SK-MEL-5 (cell line): ENCODE data around the gene HINT1. TPM values are rescaled to one million over a fixed set of nuclear protein-coding genes. Genes with fewer than 3 reads are reported as not detected.
"Not testable (repeated sequence)": the region's sequence is repeated elsewhere in the genome, so short reads cannot be mapped to it uniquely, and the experiment has no call there.

Source experiments
- DNase-seq: peaks from one replicate; pipeline ENCODE4 v3.0.0-alpha.2; 2016; ENCODE audit warnings: low read depth, low spot score
- in situ Hi-C: cut with HindIII; loops from 2 replicates; pipeline ENCODE4 v1.10.0; 2016; ENCODE audit warnings: low sequenced_read_pairs, high pct_unique_total_duplicates, low pct_unique_long_range_greater_than_20kb
- polyA plus RNA-seq, 2 experiments: library from polyadenylated mRNA; depleted of rRNA; stranded (reverse); fragments of >200 nt; gene quantifications; 2 replicates each; pipeline ENCODE4 v1.2.3, GENCODE V29; 2015
- total RNA-seq: library from RNA; depleted of rRNA; stranded (reverse); fragments of >200 nt; shearing (Covaris generic); gene quantifications from 2 replicates; pipeline ENCODE4 v1.2.3, GENCODE V29; 2014; rRNA removed

HINT1 gene
- total RNA-seq: 188 and 229 TPM in 2 replicates
- polyA plus RNA-seq (2015; cell fraction: cytosol; rRNA removed): 216 and 259 TPM in 2 replicates
- polyA plus RNA-seq (2015; cell fraction: nucleus; rRNA removed): 87.6 and 98.2 TPM in 2 replicates

- DNase-seq: peak; percentile 92
- in situ Hi-C loops: no loop called here
Observed at GRCh38 chr5:131165119-131165727, at the start of gene HINT1. HINT1 (minus strand) TSS chr5:131165256; CDS start chr5:131165205, 51 bp downstream.

- in situ Hi-C loops: no loop called here
- no peak for DNase-seq
Observed at GRCh38 chr5:131214609-131215227, 49.7 kb upstream of the HINT1 start.

- no peak for DNase-seq
- in situ Hi-C loops: no loop called here
Observed at GRCh38 chr5:131212471-131213021, 47.5 kb upstream of the HINT1 start.

GRCh38 chr5:131211669-131212068 lies 46.6 kb upstream of the HINT1 start:
- in situ Hi-C loops: no loop called here
- no peak for DNase-seq

GRCh38 chr5:131210151-131210510 lies 45.1 kb upstream of the HINT1 start:
- in situ Hi-C loops: no loop called here
- no peak for DNase-seq

DNA sequence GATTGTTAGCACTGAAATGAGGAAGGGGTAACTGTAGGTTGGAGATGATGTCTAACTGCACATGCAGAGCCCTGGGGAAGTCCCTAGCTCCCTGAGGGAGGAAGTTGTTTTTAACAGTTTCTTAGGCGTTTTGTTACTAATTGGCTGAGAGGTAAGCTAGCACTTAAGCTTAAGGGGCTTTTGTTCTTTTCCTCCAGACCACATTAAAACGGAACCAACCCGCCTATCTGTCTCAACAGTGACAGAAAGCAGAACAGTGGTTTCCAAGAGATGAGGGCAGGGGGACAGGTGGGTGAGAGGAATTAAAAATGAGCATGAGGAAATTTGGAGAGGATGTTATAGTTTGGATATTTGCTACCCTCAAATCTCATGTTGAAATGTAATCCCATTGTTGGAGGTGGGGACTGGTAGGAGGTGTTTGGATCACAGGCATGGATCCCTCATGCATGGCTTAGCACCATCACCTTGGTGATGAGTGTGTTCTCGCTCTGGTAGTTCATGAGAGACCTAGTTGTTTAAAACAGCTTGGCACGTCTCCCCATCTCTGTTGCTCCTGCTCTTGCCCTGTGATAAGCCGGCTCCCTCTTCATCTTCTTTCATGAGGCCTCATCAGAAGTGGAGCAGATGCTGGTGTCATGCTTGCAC lies 44.6 kb upstream of the HINT1 start:
- in situ Hi-C loops: no loop called here
- DNase-seq: no peak

DNA sequence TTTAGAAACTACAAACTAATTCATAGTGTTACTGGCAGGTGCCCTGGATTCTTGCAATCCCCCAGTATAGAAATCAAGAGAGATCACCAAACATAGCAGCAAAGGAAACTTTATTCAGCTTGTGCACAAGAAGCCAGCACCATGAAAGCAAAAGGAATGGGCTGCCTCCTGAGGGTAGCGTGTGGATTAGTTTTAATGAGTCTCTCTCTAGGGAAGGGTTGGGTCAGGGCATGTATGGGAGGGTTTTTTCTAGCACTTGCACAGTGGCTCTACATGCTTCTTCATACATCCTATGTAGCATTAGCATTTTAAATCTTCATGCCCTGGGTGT lies 44.1 kb upstream of the HINT1 start:
- in situ Hi-C loops: no loop called here
- no peak for DNase-seq

DNA sequence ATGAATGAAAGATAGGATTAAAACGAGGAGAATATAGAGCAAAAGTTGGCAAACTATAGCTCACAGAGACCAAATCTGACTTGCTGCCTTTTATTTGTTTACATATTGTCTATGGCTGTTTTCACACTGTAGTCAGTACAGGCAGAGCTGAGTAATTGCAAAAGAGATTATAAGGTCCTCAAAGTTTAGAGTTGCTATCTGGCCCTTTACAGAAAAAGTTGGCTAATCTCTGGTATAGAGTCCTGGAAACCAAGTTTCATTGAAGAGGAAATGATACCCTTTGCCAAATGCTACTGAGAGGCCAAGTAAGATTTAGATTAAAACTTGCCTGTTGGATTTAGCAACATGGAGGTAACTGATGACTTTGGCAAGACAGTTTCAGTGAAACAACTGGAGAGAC lies 41.7 kb upstream of the HINT1 start:
- in situ Hi-C loops: no loop called here

GRCh38 chr5:131206061-131206460 lies 41.0 kb upstream of the HINT1 start:
- no peak for DNase-seq
- in situ Hi-C loops: no loop called here

More for the DNA sequence above, 41.7 kb upstream of the HINT1 start:
- DNase-seq: no peak

DNA sequence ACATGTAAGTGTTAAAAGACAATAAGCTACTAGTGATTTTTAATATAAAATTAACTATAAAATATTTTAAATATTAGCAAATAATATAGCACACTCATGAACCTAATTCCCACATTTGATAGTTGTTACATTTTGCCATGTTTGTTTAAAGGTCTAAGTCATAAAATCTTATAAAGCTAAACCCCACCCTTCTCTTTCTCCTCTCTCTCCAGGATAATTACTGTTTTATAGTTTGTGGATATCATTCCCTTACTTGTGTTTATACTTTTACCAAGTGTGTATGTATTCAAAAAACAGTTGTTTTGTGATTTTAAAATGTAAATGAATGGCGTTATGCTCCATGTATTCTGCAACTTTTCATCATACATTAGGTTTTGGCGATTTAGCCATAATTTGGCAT lies 39.9 kb upstream of the HINT1 start:
- DNase-seq: no peak
- in situ Hi-C loops: no loop called here

GRCh38 chr5:131200560-131200959 lies 35.5 kb upstream of the HINT1 start:
- in situ Hi-C loops: no loop called here
- DNase-seq: no peak

DNA sequence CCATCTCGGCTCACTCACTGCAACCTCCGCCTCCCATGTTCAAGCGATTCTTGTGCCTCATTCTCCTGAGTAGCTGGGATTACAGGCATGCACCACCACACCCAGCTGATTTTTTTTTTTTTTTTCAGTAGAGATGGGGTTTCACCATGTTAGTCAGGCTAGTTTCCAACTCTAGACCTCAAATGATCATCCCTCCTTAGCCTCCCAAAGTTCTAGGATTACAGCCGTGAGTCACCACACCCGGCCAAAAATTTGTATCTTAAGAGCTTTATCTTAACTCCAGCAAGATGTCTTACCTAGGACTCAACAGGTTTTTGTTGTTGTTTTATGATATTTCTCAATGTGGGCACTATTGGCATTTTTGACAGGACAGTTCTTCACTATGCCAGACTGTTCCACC lies 33.6 kb upstream of the HINT1 start:
- no peak for DNase-seq
- in situ Hi-C loops: no loop called here

DNA sequence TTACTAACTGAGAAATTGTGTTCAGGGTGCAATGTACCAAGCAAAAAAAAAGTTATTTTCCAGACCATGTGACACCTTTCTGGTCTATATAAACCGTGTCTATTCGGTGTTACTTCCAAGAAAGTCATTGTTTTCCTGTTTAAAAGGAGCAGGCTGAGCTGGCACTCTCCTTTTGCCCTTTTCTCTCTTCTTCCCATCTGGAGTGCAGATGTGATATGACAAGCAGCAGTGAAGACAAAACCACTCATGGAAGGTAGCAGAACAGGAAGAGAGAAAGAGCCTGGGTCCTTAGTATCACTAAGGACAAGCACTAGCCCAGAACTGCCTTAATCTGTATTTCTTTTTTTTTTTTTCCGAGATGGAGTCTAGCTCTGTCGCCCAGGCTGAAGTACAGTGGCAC lies 31.3 kb upstream of the HINT1 start:
- in situ Hi-C loops: no loop called here

DNA sequence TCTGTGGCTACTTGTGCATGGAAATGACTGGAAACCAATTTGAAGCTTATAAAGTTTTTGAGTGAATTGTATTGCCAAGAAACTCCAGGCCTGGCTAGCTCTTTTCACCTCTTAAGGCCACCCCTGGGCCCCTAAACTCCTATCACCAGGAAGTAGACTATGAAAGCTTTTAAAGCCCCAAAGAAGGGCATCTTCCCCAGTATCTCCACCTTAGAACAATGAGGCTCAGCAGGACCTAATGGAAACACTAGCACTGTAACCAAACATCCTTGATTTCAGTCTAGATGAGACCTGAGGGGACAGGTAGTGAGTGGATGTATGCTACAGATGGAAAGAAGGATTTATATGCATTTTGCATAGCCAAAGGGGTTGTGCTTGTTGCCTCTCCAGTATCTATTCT lies 30.6 kb upstream of the HINT1 start:
- DNase-seq: no peak
- in situ Hi-C loops: no loop called here

More for the DNA sequence above, 31.3 kb upstream of the HINT1 start:
- no peak for DNase-seq

GRCh38 chr5:131194725-131195124 lies 29.7 kb upstream of the HINT1 start:
- in situ Hi-C loops: no loop called here
- DNase-seq: no peak

GRCh38 chr5:131193897-131194296 lies 28.8 kb upstream of the HINT1 start:
- in situ Hi-C loops: not testable (repeated sequence)

DNA sequence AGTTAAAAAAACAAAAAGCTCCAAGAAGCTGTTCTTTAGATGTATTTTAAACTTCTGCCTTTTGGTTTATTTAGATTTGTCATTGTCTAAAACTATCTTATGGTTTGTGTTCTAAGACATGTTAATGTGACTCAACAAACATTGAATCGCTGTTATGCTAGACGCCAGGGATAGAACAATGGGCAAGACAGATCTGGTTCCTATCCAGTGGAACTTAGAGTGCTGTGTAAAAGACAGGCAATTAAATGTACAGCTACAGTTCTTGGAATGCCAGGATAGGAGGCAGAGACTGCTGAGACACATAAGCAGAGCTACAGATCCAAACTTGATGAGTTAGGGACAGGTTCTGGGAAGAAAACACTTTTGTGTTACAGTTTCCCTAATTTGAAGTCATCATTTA lies 28.1 kb upstream of the HINT1 start:
- in situ Hi-C loops: no loop called here
- no peak for DNase-seq

More at GRCh38 chr5:131193897-131194296, 28.8 kb upstream of the HINT1 start:
- not testable (repeated sequence) for DNase-seq

GRCh38 chr5:131186561-131187256 lies 21.7 kb upstream of the HINT1 start:
- DNase-seq: no peak
- in situ Hi-C loops: no loop called here
